ENCODE measurements around the gene DDX23. TPM values are rescaled to one million over a fixed set of nuclear protein-coding genes. Genes with fewer than 3 reads are reported as not detected.

Gene DDX23
- polyA plus RNA-seq, 5 donors, result 99.6 to 120 (median 103) TPM

DNA sequence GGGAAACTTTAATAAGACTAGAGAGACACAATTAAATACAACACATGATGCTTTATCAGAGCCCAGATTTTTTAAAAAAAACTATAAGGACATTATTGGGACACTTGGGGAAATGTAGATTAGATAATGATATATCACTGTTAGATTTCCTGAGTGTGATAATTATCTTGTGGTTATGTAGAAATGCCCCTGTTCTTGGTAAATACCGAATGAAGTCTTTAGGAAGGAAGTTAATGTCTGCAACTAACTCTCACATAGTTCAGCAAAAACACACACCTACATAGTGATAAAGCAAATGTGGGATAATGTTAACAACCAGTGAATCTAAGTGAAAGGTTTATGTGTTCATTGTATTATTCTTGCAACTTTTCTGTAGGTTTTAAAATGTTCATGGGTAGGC is 48.3 kb downstream of the DDX23 start:
- DNase-seq, result no peak

DNA sequence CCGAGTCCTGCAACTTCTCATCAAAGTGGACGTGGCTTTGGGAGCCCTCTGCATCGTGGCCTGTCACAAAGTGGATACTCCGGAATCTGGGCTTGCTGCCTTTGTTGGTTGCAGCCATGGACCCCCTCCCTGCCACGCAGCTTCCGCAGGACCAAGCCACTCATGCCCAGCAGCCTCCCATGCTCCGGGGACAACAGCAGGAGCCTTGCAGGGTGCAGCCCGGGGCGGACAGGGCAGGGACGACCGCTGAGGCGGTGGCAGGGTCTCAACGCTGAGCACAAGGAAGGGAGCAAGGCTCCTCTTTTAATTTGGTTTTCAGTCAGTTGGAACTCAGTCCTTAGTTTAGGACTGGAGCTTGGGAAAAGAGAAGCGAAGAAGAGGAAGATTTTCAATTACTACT is 51.0 kb downstream of the DDX23 start:
- DNase-seq, result no peak

GRCh38 chr12:48800457-48800856 is 51.5 kb downstream of the DDX23 start:
- DNase-seq, result no peak

GRCh38 chr12:48796976-48797375 is 55.0 kb downstream of the DDX23 start:
- no peak for DNase-seq

GRCh38 chr12:48795550-48796455 is 56.2 kb downstream of the DDX23 start:
- DNase-seq, result peak; percentile 48 to 70

DNA sequence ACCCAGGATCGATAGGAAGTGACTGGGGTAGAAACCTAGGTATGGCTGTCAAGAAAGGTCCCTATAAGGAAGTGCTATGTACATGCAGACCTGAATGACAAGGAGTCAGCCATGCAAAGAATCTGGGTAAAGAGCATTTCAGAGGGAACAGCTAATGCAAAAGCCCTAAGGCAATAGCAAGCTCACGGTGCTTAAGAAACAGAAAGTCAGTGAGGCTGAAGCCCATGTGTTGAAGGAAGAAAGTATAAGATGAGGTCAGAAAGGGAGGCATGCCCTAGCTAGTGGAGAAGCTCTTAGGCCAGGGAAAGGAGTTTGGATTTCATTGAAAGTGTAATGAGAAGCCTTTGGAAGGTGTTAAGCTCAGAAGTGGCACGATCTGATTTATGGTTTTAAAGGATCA is 57.1 kb downstream of the DDX23 start:
- no peak for DNase-seq

DNA sequence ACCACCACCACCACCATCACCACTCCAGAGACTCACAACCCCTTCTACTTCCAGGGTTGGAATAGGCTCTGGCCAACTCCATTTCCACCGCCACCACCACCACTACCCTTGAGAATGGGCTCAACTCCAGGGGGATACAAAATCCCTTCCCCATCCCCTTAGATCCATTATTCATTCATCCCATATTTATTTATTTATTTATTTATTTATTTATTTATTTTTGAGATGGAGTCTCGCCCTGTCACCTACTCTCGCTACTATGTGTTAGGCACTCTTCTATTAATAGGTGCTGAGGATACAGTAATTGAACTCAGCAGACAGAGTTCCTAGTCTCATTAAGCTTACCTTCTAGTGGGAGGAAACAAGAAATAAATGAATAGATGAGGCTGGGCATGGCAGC is 58.3 kb downstream of the DDX23 start:
- no peak for DNase-seq

DNA sequence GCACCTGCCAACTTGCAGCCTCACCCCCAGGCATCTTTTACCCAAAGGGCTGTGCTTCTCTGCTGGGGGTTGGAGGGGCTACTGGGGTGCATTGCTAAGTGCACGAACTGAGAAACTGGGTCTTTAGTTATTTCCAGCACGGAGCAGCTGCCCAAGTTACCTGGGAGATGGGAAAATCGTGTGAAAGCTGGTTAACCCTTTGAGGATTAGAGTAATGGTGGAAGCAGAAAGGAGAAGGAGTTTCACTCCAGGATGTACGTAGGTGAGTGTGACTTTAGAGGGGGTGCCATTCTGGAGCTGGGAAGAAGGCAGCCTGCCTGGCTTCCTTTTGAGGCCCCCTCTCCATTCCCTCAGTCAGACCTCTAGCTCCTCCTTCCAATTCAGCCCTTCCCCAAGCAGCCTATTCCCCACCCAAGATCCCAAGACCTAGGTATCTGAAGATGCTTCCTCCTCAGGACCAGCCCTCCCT is 62.1 kb downstream of the DDX23 start:
- DNase-seq, result no peak

- peak; percentile 70 to 75 for DNase-seq
Observed at GRCh38 chr12:48788854-48789775, 62.8 kb downstream of the DDX23 start, which contains the start of gene ADCY6. TSS of gene ADCY6 (minus strand) at chr12:48789089. CDS start at chr12:48783434, 5,655 bp downstream.

- no peak for DNase-seq
Observed at GRCh38 chr12:48788524-48788853, 63.5 kb downstream of the DDX23 start.

DNA sequence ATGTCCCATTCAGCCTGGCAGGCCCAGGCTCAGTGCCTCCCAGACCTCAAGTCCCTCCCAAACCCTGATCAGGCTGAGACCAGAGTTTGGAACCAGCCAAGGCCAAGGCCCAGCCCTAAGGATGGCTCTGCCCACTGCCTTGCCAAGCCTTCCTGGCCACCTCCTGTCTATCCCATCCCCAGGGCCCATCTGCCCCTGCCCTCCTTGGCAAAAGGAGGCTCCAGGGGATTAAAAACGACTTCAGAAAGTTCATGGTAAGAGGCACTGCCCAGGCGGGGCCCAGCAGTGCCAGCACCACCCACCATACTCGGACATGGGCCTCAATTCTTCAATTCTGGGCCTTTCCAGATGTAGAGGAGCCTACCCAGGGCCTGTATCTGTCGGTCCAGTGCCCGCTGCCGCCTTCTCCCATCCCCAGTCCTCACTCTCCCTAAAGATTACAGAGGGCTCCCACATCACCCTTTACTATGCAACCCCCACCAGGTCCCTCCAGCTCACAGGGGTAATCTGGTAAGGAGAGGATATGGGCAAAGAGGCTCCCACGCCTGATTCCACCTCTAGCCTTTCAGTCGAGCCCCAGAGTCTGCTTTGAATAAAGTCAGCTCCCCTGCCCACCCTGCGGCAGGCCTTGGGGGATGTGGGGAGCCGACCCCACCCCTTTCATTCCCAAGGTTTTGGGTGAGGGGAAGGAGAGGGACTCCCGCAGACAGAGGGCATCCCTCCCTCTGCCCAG is 64.0 kb downstream of the DDX23 start:
- no peak for DNase-seq

DNA sequence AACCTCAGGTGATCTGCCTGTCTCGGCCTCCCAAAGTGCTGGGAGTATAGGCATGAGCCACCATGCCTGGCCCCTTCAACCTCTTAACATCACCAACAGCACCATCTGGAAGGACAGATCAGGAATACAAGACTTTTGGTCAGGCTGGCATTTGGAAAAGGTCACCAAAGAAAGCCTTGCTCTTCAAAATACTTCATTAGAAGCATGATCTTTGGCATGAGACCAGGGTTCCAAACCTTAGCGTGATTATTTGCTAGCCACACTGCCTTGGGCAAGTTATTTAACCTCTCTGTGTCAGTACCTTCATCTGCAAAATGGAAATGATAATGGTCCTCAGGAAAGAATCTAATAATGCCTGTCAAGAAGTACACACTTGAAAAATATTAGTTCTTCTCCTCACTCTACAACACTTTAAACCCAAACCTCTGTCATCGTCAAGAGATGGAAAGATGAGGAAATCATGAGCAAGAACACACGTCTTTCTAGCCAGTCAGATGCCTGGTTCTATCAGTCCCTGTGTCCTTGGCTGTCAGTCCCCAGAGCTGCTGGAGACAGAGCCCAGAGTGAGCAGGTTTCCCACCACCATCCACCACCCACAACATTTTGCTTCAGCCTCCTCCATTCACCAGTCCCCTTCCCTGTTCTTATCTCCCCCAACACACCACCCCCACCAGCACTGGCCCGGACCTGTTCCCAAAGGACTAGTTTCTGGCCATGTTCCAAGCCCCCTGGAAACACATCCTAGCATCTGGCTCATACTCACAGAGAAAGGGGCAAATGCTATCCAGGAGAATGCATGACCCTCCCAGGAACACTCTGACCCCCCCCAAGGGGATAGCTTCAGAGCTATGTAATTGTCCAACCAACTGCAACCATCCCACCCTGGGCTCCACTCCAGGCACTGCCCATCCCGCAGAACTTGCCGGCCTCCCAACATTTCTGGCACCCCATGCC is 65.1 kb downstream of the DDX23 start:
- DNase-seq, result no peak

DNA sequence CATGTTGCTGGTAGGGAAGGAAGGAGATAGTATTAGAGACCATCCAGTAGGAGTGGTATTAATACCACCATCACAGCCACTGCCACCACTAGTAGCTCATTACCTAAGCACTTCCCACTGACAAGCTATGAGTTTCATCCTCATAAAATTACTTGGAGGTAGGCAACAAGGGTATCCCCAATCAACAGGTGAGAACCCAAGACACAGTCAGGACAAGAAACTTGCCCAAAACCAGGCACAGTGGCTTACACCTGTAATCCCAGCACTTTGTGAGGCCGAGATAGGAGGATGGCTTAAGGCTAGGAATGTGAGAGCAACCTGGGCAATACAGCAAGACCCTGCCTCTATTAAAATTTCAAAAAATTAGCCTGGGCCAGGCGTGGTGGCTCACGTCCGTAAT is 68.5 kb downstream of the DDX23 start:
- no peak for DNase-seq

- no peak for DNase-seq
Observed at GRCh38 chr12:48782457-48783395, 69.2 kb downstream of the DDX23 start.

- no peak for DNase-seq
Observed at GRCh38 chr12:48781750-48782456, 70.1 kb downstream of the DDX23 start.

- no peak for DNase-seq
Observed at GRCh38 chr12:48780381-48781025, 71.5 kb downstream of the DDX23 start.

GRCh38 chr12:48779869-48780268 is 72.1 kb downstream of the DDX23 start:
- no peak for DNase-seq

All from right lung (tissue), 5 donors.